Ovary (tissue), 9 donors: ENCODE measurements around the gene EXOC6B. TPM values are rescaled to one million over a fixed set of nuclear protein-coding genes. Genes with fewer than 3 reads are reported as not detected.

Experiments
- DNase-seq, 5 donors: peaks; one replicate each; pipeline ENCODE4 v3.0.0-alpha.2; 2019 to 2020
- H3K27ac ChIP-seq, 2 donors: fragments of 200-600 bp; one replicate each; pipeline versions ENCODE4 v1.5.1 to v1.8.0; 2019 to 2022
- H3K27me3 ChIP-seq: fragments of 200-600 bp; one replicate; pipeline ENCODE4 v1.8.0; 2022
- H3K36me3 ChIP-seq: fragments of 200-600 bp; sonication (generic); one replicate; pipeline ENCODE4 v1.5.1; 2019
- H3K4me1 ChIP-seq: one replicate; pipeline ENCODE4 v1.8.1; 2013; ENCODE audit warnings: mild to moderate bottlenecking, moderate library complexity; ENCODE audit not compliant: insufficient read depth
- H3K4me3 ChIP-seq: fragments of 200-600 bp; sonication (generic); one replicate; pipeline ENCODE4 v1.5.1; 2017
- H3K9me3 ChIP-seq, 2 donors: fragments of 200-600 bp in 1 of 2; sonication (generic) in 1 of 2; one replicate each; pipeline versions ENCODE4 v1.5.1 to v1.8.1; 2013 to 2019; ENCODE audit warnings: mild to moderate bottlenecking in 1 of 2, moderate library complexity in 1 of 2
- EP300 ChIP-seq: sonication (generic); formaldehyde crosslinking; IDR thresholded peaks from one replicate; pipeline ENCODE4 v1.6.1; 2017; ENCODE audit warnings: antibody characterized with exemption
- POLR2A ChIP-seq: fragments of 450-650 bp; IDR thresholded peaks from one replicate; pipeline ENCODE4 v1.6.1; 2017; ENCODE audit warnings: antibody characterized with exemption, mild to moderate bottlenecking, moderate library complexity
- WGBS, 3 donors: extraction: QIAGEN DNeasy Blood & Tissue Kit in 1 of 3; methylation state at CpG; one replicate each; pipeline versions ENCODE4 v1.1.5 to v1.1.7; 2013 to 2017; 5-methylcytosine and 5-hydroxymethylcytosine counted together
- intact Hi-C, 4 donors: fragments of 100-400 bp; cut with DNase I; formaldehyde crosslinking; loops; one replicate each; pipeline versions ENCODE4 v1.11.0 to v1.15.1; 2022 to 2023
- polyA plus RNA-seq, 2 donors: library from polyadenylated mRNA; stranded (reverse); fragments of 200-250 nt in 1 of 2; fragments of 350-450 nt in 1 of 2; fragmentation: Illumina TruSeq in 1 of 2; extraction: RNeasy Lipid Tissue Mini Kit (QIAGEN cat#74804) in 1 of 2; gene quantifications; one replicate each; pipeline ENCODE4 v1.2.3, GENCODE V29; 2013 to 2014
- total RNA-seq, 7 donors: library from RNA; depleted of rRNA in 2 of 7; stranded (reverse); fragments of >200 nt in 2 of 7; fragmentation: NEBNext Ultra II Directional in 3 of 7; extraction: Animal tissue kit (Norgen Biotek cat#: 25700) in 3 of 7; gene quantifications; one replicate each; pipeline versions ENCODE4 v1.1.0 to v1.2.4, GENCODE V29; 2016 to 2023
- TF ChIP-seq, protein P1 (sequence below), 3 donors: fragments of 450-650 bp in 2 of 3; fragments of 200-600 bp in 1 of 3; IDR thresholded peaks; one replicate each; pipeline versions ENCODE4 v1.5.1 to v1.8.0; 2016 to 2022; ENCODE audit warnings: antibody characterized with exemption in 3 of 3, mild to moderate bottlenecking in 1 of 3
- donor health status: DM: no; HTN: no; CAD: no; lungs with moderate emphysema.
- donor health status: DM: no; HTN: no; CAD: no.
- donor health status: Bipolar disorder and iron deficiency.
- donor health status: DM: yes; HTN: yes; CAD: no.
- donor health status: DM: no; HTN: no; CAD: no.
- donor health status: DM: yes; HTN: yes; CAD: no.

The EXOC6B gene
- total and polyA plus RNA-seq, 9 donors: 11.9 to 84.9 (median 57.8) TPM

DNA sequence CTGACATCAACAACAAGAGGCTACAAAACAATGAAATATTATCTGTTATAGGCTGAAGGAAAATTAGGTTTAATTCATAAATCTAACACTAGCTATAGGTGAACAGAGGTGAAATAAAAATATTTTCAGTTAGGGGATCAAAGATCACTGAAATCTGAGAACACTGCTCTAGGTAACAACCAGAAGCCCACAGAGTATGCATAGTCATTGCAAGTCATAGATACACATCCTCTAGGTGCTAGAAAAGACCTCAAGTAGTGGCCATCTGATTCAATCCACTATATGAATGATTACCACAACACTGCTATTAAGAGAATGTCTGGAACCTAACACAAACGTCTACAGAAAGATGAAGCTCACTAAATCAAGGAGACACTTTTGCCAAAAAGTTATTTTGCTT is 413.6 kb downstream of the EXOC6B start:
- no peak for DNase-seq
- H3K27me3 ChIP-seq: no peaks in the 10 kb centered on the region
- H3K27ac ChIP-seq: no peak overlapping the region
- H3K36me3 ChIP-seq: no peaks in the 10 kb centered on the region
- H3K9me3 ChIP-seq: peaks cover 0 to 3% of the 10 kb centered on the region in 2 donors
- H3K4me1 ChIP-seq: peaks cover 5% of the 10 kb centered on the region
- no peak for TF ChIP-seq EP300
- TF ChIP-seq, protein P1, sequence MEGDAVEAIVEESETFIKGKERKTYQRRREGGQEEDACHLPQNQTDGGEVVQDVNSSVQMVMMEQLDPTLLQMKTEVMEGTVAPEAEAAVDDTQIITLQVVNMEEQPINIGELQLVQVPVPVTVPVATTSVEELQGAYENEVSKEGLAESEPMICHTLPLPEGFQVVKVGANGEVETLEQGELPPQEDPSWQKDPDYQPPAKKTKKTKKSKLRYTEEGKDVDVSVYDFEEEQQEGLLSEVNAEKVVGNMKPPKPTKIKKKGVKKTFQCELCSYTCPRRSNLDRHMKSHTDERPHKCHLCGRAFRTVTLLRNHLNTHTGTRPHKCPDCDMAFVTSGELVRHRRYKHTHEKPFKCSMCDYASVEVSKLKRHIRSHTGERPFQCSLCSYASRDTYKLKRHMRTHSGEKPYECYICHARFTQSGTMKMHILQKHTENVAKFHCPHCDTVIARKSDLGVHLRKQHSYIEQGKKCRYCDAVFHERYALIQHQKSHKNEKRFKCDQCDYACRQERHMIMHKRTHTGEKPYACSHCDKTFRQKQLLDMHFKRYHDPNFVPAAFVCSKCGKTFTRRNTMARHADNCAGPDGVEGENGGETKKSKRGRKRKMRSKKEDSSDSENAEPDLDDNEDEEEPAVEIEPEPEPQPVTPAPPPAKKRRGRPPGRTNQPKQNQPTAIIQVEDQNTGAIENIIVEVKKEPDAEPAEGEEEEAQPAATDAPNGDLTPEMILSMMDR (IDR thresholded peaks at IDR 0.05): no peak
- no peak for TF ChIP-seq POLR2A
- intact Hi-C loops: loop anchor here in 1 of 4 donors (2.0 kb wide), 1 partner anchor 29 kb away; no protein-coding TSS in a partner anchor
- 49 to 56% (median 50%) methylated on average over 1 of the region's 1 CpG for WGBS, 3 donors
- H3K4me3 ChIP-seq: no peak overlapping the region

DNA sequence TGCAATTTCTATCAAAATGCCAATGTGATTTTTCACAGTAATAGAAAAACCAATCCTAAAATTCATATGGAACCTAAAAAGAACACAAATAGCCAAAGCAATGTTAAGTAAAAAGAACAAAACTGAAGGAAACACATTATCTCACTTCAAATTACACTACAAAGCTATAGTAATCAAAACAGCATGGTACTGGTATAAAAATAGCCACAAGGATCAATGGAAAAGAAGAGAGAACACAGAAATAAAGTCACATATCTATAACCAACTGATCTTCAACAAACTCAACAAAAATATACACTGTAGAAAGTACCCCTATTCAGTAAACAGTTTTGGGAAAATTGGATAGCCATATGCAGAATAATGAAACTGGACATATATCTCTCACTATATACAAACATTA is 426.0 kb downstream of the EXOC6B start:
- no peaks in the 10 kb centered on the region for H3K9me3 ChIP-seq
- intact Hi-C loops: no loop called here
- no peak overlapping the region for H3K4me3 ChIP-seq
- H3K27me3 ChIP-seq: no peaks in the 10 kb centered on the region
- DNase-seq: no peak
- no peak overlapping the region for H3K27ac ChIP-seq
- peaks cover 1% of the 10 kb centered on the region for H3K4me1 ChIP-seq
- no peaks in the 10 kb centered on the region for H3K36me3 ChIP-seq
- TF ChIP-seq EP300 (no peak), POLR2A (no peak)
- TF ChIP-seq, protein P1 (IDR thresholded peaks at IDR 0.05): no peak

DNA sequence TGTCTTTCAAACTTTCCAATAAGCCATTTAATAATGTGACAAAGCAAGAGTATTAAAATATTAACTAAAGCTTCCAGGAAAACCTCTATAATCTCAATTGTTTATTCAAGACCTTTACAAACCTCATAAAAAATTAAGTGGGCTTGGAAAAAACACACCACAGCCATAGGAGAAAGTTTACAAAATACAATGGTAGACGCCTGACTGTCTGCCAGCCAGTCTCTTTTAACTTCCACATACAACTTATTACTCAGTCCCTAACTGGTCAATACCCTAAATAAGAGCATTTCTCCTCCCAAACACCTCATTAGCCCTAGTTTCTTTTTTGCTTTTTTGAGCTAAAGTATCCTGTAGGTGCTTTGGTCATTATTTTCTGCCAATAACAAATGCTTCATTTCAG is 430.7 kb downstream of the EXOC6B start:
- WGBS, 3 donors: 68 to 79% (median 77%) methylated on average over 1 of the region's 1 CpG
- H3K27ac ChIP-seq: no peak overlapping the region
- TF ChIP-seq, protein P1 (IDR thresholded peaks at IDR 0.05): no peak
- peaks cover 0 to 4% of the 10 kb centered on the region in 2 donors for H3K9me3 ChIP-seq
- H3K4me3 ChIP-seq: no peak overlapping the region
- DNase-seq: no peak
- intact Hi-C loops: no loop called here
- no peaks in the 10 kb centered on the region for H3K27me3 ChIP-seq
- no peaks in the 10 kb centered on the region for H3K36me3 ChIP-seq
- H3K4me1 ChIP-seq: peaks cover 1% of the 10 kb centered on the region

DNA sequence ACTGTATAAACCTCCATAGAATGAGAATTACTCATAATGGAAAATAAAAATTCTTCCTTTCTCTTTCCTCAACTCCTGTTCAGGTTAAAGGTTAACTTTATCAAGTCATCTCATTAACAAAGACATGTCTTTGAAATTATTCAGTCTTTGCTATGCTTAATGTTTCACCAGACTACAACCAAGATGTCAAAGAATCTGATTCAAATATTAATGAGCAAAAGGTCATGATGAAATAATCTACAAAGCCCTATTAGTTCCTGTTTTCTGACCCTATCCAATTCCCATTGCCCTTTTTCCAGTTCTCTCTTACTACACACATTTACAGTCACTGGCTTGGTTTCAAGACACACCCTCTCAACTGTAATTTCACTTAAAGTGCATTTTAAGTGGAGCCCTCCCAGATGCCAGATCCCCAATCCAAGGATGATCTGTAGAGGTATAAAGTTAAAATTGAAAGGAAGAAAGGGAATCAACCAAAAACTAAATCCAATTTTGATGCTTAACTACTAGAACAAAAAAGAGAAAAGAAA is 431.2 kb downstream of the EXOC6B start:
- intact Hi-C loops: no loop called here
- no peak for TF ChIP-seq POLR2A
- TF ChIP-seq, protein P1 (IDR thresholded peaks at IDR 0.05): no peak
- TF ChIP-seq EP300: no peak
- H3K9me3 ChIP-seq: peaks cover 0 to 4% of the 10 kb centered on the region in 2 donors
- peaks cover 1% of the 10 kb centered on the region for H3K4me1 ChIP-seq
- H3K4me3 ChIP-seq: no peak overlapping the region
- H3K36me3 ChIP-seq: no peaks in the 10 kb centered on the region
- H3K27ac ChIP-seq: no peak overlapping the region
- H3K27me3 ChIP-seq: no peaks in the 10 kb centered on the region
- no peak for DNase-seq
